Endothelial cell of umbilical vein (primary cell): ENCODE results near the gene RAMP3. TPM values are rescaled to one million over a fixed set of nuclear protein-coding genes. Genes with fewer than 3 reads are reported as not detected.

Experiments used
- BruUV-seq: library from RNA; stranded (reverse); fragments of 400-500 nt; replicated peaks from 2 replicates; lab custom pipeline; 2021; lab: Mats Ljungman, UMichigan
- CTCF ChIA-PET: fragments of 300-600, 350-600 bp; sonication (Branson Sonifier 250); formaldehyde crosslinking; loops from one replicate; lab custom pipeline; 2021; ENCODE audit warnings: antibody characterized with exemption, inconsistent platforms; lab: Charles Lee
- POLR2A ChIA-PET: fragments of 300-600, 350-600 bp; sonication (Branson Sonifier 250); formaldehyde crosslinking; loops from one replicate; lab custom pipeline; 2021; ENCODE audit warnings: antibody characterized with exemption, inconsistent platforms; lab: Charles Lee
- DNase-seq: peaks from one replicate; pipeline ENCODE4 v3.0.0-alpha.2; 2011; ENCODE audit warnings: low read depth, low spot score
- FAIRE-seq: peaks from 2 replicates; lab custom pipeline; 2011; peaks lifted over from hg19 to GRCh38; lab: Jason Lieb, UNC
- H2AFZ ChIP-seq: 2 replicates; pipeline ENCODE4 v1.6.0; 2012; ENCODE audit warnings: low read depth, low read length, control low read depth, inconsistent platforms
- H3K27ac ChIP-seq: 2 replicates; pipeline ENCODE4 v1.5.1; 2011; ENCODE audit warnings: low read depth, mild to moderate bottlenecking, control low read depth, low read length, moderate library complexity; ENCODE audit not compliant: insufficient read depth
- H3K27me3 ChIP-seq, 2 experiments: 2 replicates each; pipeline versions ENCODE4 v1.6.0 to v1.6.1; 2011; ENCODE audit warnings: low read length in 2 of 2, mixed read lengths in 1 of 2; ENCODE audit not compliant: control insufficient read depth in 2 of 2, insufficient read depth in 2 of 2
- H3K36me3 ChIP-seq, 2 experiments: 2 replicates in 1 of 2; 3 replicates in 1 of 2; pipeline ENCODE4 v1.5.1; 2011; ENCODE audit warnings: low read length in 2 of 2, mild to moderate bottlenecking in 1 of 2, moderate library complexity in 1 of 2; ENCODE audit not compliant: control insufficient read depth in 2 of 2, insufficient read depth in 2 of 2; ENCODE audit errors: extremely low read depth in 1 of 2
- H3K4me1 ChIP-seq: 3 replicates; pipeline ENCODE4 v1.5.1; 2011; ENCODE audit warnings: mild to moderate bottlenecking, low read length; ENCODE audit not compliant: control insufficient read depth, insufficient read depth; ENCODE audit errors: extremely low read depth
- H3K4me2 ChIP-seq: 2 replicates; pipeline ENCODE4 v1.6.1; 2011; ENCODE audit warnings: low read length, control low read depth, mixed read lengths; ENCODE audit not compliant: insufficient read depth
- H3K4me3 ChIP-seq, 3 experiments: fragments of 200-600 bp in 1 of 3; sonication (generic), shearing (Covaris generic) in 1 of 3; replicated peaks in 1 of 3; 2 replicates each; pipeline ENCODE4 v1.5.1; 2011 to 2016; ENCODE audit warnings: control low read depth in 3 of 3, low read length in 3 of 3, mild to moderate bottlenecking in 2 of 3, inconsistent platforms in 1 of 3, low read depth in 1 of 3, moderate library complexity in 1 of 3; ENCODE audit not compliant: insufficient read depth in 1 of 3
- H3K79me2 ChIP-seq: 2 replicates; pipeline ENCODE4 v1.6.0; 2012; ENCODE audit warnings: low read length, inconsistent platforms; ENCODE audit not compliant: control insufficient read depth, insufficient read depth
- H3K9ac ChIP-seq: replicated peaks from 2 replicates; pipeline ENCODE3; 2011; ENCODE audit warnings: low read length, control low read depth; ENCODE audit not compliant: insufficient read depth; ENCODE audit errors: extremely low read depth
- H3K9me1 ChIP-seq: replicated peaks from 3 replicates; pipeline ENCODE4 v1.6.0; 2011; ENCODE audit warnings: mild to moderate bottlenecking, low read length; ENCODE audit not compliant: control insufficient read depth, insufficient read depth; ENCODE audit errors: extremely low read depth
- H3K9me3 ChIP-seq: replicated peaks from 2 replicates; pipeline ENCODE4 v1.5.1; 2012; ENCODE audit warnings: low read length, inconsistent platforms; ENCODE audit not compliant: control insufficient read depth, insufficient read depth
- H4K20me1 ChIP-seq: replicated peaks from 2 replicates; pipeline ENCODE3; 2011; ENCODE audit warnings: mild to moderate bottlenecking, low read length; ENCODE audit not compliant: control insufficient read depth, insufficient read depth; ENCODE audit errors: extremely low read depth
- CTCF ChIP-seq, 2 donors: IDR thresholded peaks; 1 replicate in 1 of 2; 2 replicates in 1 of 2; pipeline ENCODE4 v1.5.1; 2011; ENCODE audit warnings: low read length in 2 of 2, mild to moderate bottlenecking in 2 of 2, moderate library complexity in 2 of 2, control low read depth in 1 of 2, inconsistent platforms in 1 of 2, low read depth in 1 of 2; ENCODE audit not compliant: insufficient read depth in 1 of 2; ENCODE audit errors: extremely low read depth in 1 of 2
- GATA2 ChIP-seq: IDR thresholded peaks from 2 replicates; pipeline ENCODE4 v1.7.0; 2011; ENCODE audit warnings: low read depth, mild to moderate bottlenecking, moderate library complexity, mixed read lengths, low read length; ENCODE audit not compliant: insufficient read length, insufficient read depth
- JUN ChIP-seq: IDR thresholded peaks from 2 replicates; pipeline ENCODE4 v1.6.1; 2011; ENCODE audit warnings: borderline replicate concordance, low read depth; ENCODE audit not compliant: insufficient read length, insufficient read depth
- MAX ChIP-seq: IDR thresholded peaks from 2 replicates; pipeline ENCODE4 v1.6.1; 2011; ENCODE audit not compliant: insufficient read depth, insufficient read length
- POLR2A ChIP-seq: IDR thresholded peaks from 2 replicates; pipeline ENCODE4 v1.6.1; 2012; ENCODE audit warnings: low read depth, mild to moderate bottlenecking, control low read depth, low read length
- POLR2AphosphoS5 ChIP-seq: IDR thresholded peaks from 2 replicates; pipeline ENCODE4 v1.6.1; 2012; ENCODE audit warnings: low read depth, mild to moderate bottlenecking, control low read depth, low read length, moderate library complexity; ENCODE audit not compliant: insufficient read depth
- dilution Hi-C: fragments of 300-500 bp; cut with MboI; formaldehyde crosslinking; loops from one replicate; pipeline ENCODE4 v1.15.0; 2019; ENCODE audit warnings: low sequenced_read_pairs; ENCODE audit not compliant: extremely low pct_ligation_motif_present
- intact Hi-C: fragments of 100-400 bp; cut with micrococcal nuclease; formaldehyde crosslinking; loops from one replicate; pipeline ENCODE4 v1.10.0; 2022
- polyA plus RNA-seq, 4 experiments: library from polyadenylated mRNA; depleted of rRNA in 3 of 4; stranded (reverse) in 3 of 4; unstranded in 1 of 4; fragments of >200 nt; gene quantifications; 2 replicates each; pipeline versions ENCODE4 v1.2.1 to v1.2.3, GENCODE V29; 2011 to 2012; ENCODE audit warnings: missing spikeins in 1 of 4
- total RNA-seq: library from RNA; stranded (reverse); gene quantifications from 2 replicates; pipeline ENCODE4 v1.2.3, GENCODE V29; 2021

RAMP3 gene
- total and polyA plus RNA-seq, 2 donors (not counting 3 experiments of a cell fraction or from before 2014, with no cell fraction given), result not detected

- CTCF ChIA-PET, result interaction anchor here (9.8 kb wide), 1 partner anchor 159 kb away, joined by 585 read pairs; no protein-coding TSS in a partner anchor
- no peak overlapping the region for H2AFZ ChIP-seq
- FAIRE-seq, result no peak
Observed at GRCh38 chr7:45132708-45133320, 24.8 kb upstream of the RAMP3 start.

More at GRCh38 chr7:45132708-45133320, 24.8 kb upstream of the RAMP3 start:
- H3K9me1 ChIP-seq, result no peaks in the 10 kb centered on the region
- H3K9me3 ChIP-seq, result no peaks in the 10 kb centered on the region
- dilution Hi-C loops, result no loop called here
- H3K79me2 ChIP-seq, result no peaks in the 10 kb centered on the region
- no peak overlapping the region for H3K27ac ChIP-seq
- H3K4me1 ChIP-seq, result no peaks in the 10 kb centered on the region
- BruUV-seq, result no TSS peak
- H3K4me3 ChIP-seq, result no peak overlapping the region
- no peak overlapping the region for H3K9ac ChIP-seq
- POLR2A ChIA-PET, result no interaction called here
- intact Hi-C loops, result no loop called here
- peaks cover 4% of the 10 kb centered on the region in 2 experiments for H3K27me3 ChIP-seq
- H4K20me1 ChIP-seq, result no peaks in the 10 kb centered on the region
- no peak for DNase-seq
- no peaks in the 10 kb centered on the region for H3K36me3 ChIP-seq
- no peak for TF ChIP-seq POLR2AphosphoS5
- no peak for TF ChIP-seq MAX
- TF ChIP-seq POLR2A, result no peak
- no peak for TF ChIP-seq JUN
- no peak for TF ChIP-seq CTCF (IDR thresholded peaks at IDR 0.05; ENCODE audit: extremely low read depth in 1 of 2, insufficient read depth in 1 of 2, low read depth in 1 of 2, low read length in 2 of 2)
- no peak for TF ChIP-seq GATA2
- no peak overlapping the region for H3K4me2 ChIP-seq
